SK-N-SH (cell line): ENCODE data around the gene TOPAZ1. TPM values are rescaled to one million over a fixed set of nuclear protein-coding genes. Genes with fewer than 3 reads are reported as not detected.

Experiments used
- CTCF ChIA-PET: fragments of 300-600, 350-600 bp; formaldehyde crosslinking; extraction: SDS; loops from one replicate; lab custom pipeline; 2021; lab: Yijun Ruan, JAX
- POLR2A ChIA-PET: fragments of 350-600 bp; sonication (Branson Sonifier 250); formaldehyde crosslinking; extraction: SDS; loops from one replicate; lab custom pipeline; 2020; ENCODE audit warnings: antibody characterized with exemption, inconsistent platforms; lab: Yijun Ruan, JAX
- DNase-seq: peaks from one replicate; pipeline ENCODE4 v3.0.0; 2012
- H2AFZ ChIP-seq: fragments of 200-600 bp; sonication (generic); 2 replicates; pipeline ENCODE4 v1.8.1; 2016; ENCODE audit warnings: antibody characterized with exemption, mild to moderate bottlenecking, low read depth
- H3F3A ChIP-seq: fragments of 200-600 bp; sonication (generic); replicated peaks from 2 replicates; pipeline ENCODE3; 2016; ENCODE audit warnings: antibody characterized with exemption, mild to moderate bottlenecking; ENCODE audit not compliant: insufficient read depth
- H3K27ac ChIP-seq, 2 experiments: fragments of 200-500 bp in 1 of 2; fragments of 200-600 bp in 1 of 2; sonication (Bioruptor generic) in 1 of 2; sonication (generic), shearing (Covaris generic) in 1 of 2; 2 replicates each; pipeline versions ENCODE4 v1.5.1 to v1.6.1; 2014 to 2016; ENCODE audit warnings: low read depth in 2 of 2, inconsistent platforms in 1 of 2, low read length in 1 of 2, mild to moderate bottlenecking in 1 of 2, mixed read lengths in 1 of 2
- H3K27me3 ChIP-seq: fragments of 200-600 bp; sonication (generic), shearing (Covaris generic); 2 replicates; pipeline ENCODE4 v1.6.1; 2016; ENCODE audit warnings: mixed run types; ENCODE audit not compliant: insufficient read depth
- H3K36me3 ChIP-seq, 2 experiments: fragments of 200-500 bp in 1 of 2; fragments of 200-600 bp in 1 of 2; sonication (Bioruptor generic) in 1 of 2; sonication (generic) in 1 of 2; replicated peaks in 1 of 2; 2 replicates each; pipeline versions ENCODE3 to v1.5.1; 2014 to 2016; ENCODE audit warnings: low read length in 1 of 2, mild to moderate bottlenecking in 1 of 2; ENCODE audit not compliant: insufficient read depth in 2 of 2, control insufficient read depth in 1 of 2
- H3K4me1 ChIP-seq, 2 experiments: fragments of 200-500 bp in 1 of 2; fragments of 200-600 bp in 1 of 2; sonication (Bioruptor generic) in 1 of 2; sonication (generic), shearing (Covaris generic) in 1 of 2; 2 replicates each; pipeline versions ENCODE4 v1.5.1 to v1.6.1; 2014 to 2016; ENCODE audit warnings: low read depth in 1 of 2, low read length in 1 of 2, mixed run types in 1 of 2; ENCODE audit not compliant: insufficient read depth in 2 of 2, control insufficient read depth in 1 of 2
- H3K4me2 ChIP-seq: fragments of 200-600 bp; sonication (generic), shearing (Covaris generic); 2 replicates; pipeline ENCODE4 v1.6.1; 2017; ENCODE audit warnings: mixed run types
- H3K4me3 ChIP-seq, 2 experiments: fragments of 200-500 bp in 1 of 2; fragments of 200-600 bp in 1 of 2; sonication (Bioruptor generic) in 1 of 2; sonication (generic), shearing (Covaris generic) in 1 of 2; 2 replicates each; pipeline versions ENCODE4 v1.5.1 to v1.8.1; 2014 to 2016; ENCODE audit warnings: low read depth in 2 of 2, inconsistent platforms in 1 of 2, low read length in 1 of 2, mild to moderate bottlenecking in 1 of 2, mixed read lengths in 1 of 2, moderate library complexity in 1 of 2
- H3K79me2 ChIP-seq: fragments of 200-600 bp; sonication (generic); 2 replicates; pipeline ENCODE4 v1.8.1; 2017; ENCODE audit warnings: mild to moderate bottlenecking; ENCODE audit not compliant: insufficient read depth
- H3K9ac ChIP-seq: fragments of 200-600 bp; sonication (generic); 2 replicates; pipeline ENCODE4 v1.6.1; 2017; ENCODE audit warnings: mixed run types
- H3K9me2 ChIP-seq: fragments of 200-600 bp; sonication (generic); 2 replicates; pipeline ENCODE4 v1.6.1; 2017; ENCODE audit warnings: mixed run types
- H3K9me3 ChIP-seq: fragments of 200-600 bp; sonication (generic); 2 replicates; pipeline ENCODE4 v1.6.1; 2017; ENCODE audit warnings: mixed run types, mild to moderate bottlenecking, moderate library complexity
- H4K20me1 ChIP-seq: fragments of 200-600 bp; sonication (generic); 2 replicates; pipeline ENCODE4 v1.6.1; 2017; ENCODE audit warnings: mild to moderate bottlenecking, mixed run types; ENCODE audit not compliant: insufficient read depth
- CHD2 ChIP-seq: fragments of 150-350 bp; IDR thresholded peaks from 2 replicates; pipeline ENCODE4 v1.6.1; 2018; ENCODE audit warnings: low read length; ENCODE audit not compliant: partially characterized antibody
- ELF1 ChIP-seq: IDR thresholded peaks from 2 replicates; pipeline ENCODE4 v1.4.0; 2012
- FOXM1 ChIP-seq: IDR thresholded peaks from 2 replicates; pipeline ENCODE4 v1.4.0; 2012; ENCODE audit warnings: low read depth, mild to moderate bottlenecking
- GABPA ChIP-seq: IDR thresholded peaks from 2 replicates; pipeline ENCODE4 v1.4.0; 2012; ENCODE audit warnings: low read depth, mild to moderate bottlenecking
- IRF3 ChIP-seq: fragments of 150-350 bp; IDR thresholded peaks from 2 replicates; pipeline ENCODE4 v1.6.1; 2016; ENCODE audit warnings: mild to moderate bottlenecking, low read depth, low read length
- JUND ChIP-seq: IDR thresholded peaks from 2 replicates; pipeline ENCODE4 v1.4.0; 2012
- MAX ChIP-seq: IDR thresholded peaks from 2 replicates; pipeline ENCODE4 v1.4.0; 2012; ENCODE audit warnings: low read depth
- MXI1 ChIP-seq: IDR thresholded peaks from 2 replicates; pipeline ENCODE4 v1.6.1; 2012; ENCODE audit warnings: mild to moderate bottlenecking, low read depth, low read length, improper control_type of control experiment
- NRF1 ChIP-seq: IDR thresholded peaks from 2 replicates; pipeline ENCODE4 v1.6.1; 2012; ENCODE audit warnings: low read depth, mild to moderate bottlenecking, low read length
- POLR2AphosphoS5 ChIP-seq: IDR thresholded peaks from 2 replicates; pipeline ENCODE4 v1.6.1; 2012; ENCODE audit warnings: low read depth, low read length
- RAD21 ChIP-seq: IDR thresholded peaks from 2 replicates; pipeline ENCODE4 v1.6.1; 2012; ENCODE audit warnings: mild to moderate bottlenecking, low read length
- RCOR1 ChIP-seq: fragments of 150-350 bp; IDR thresholded peaks from 2 replicates; pipeline ENCODE4 v1.6.1; 2017; ENCODE audit warnings: antibody characterized with exemption, low read length
- RFX5 ChIP-seq: IDR thresholded peaks from 2 replicates; pipeline ENCODE4 v1.6.1; 2012; ENCODE audit warnings: mild to moderate bottlenecking, improper control_type of control experiment, low read length
- RXRA ChIP-seq: IDR thresholded peaks from 2 replicates; pipeline ENCODE4 v1.4.0; 2012; ENCODE audit warnings: low read depth, mild to moderate bottlenecking, borderline replicate concordance
- SIN3A ChIP-seq: IDR thresholded peaks from 2 replicates; pipeline ENCODE4 v1.6.1; 2012; ENCODE audit warnings: low read depth, mild to moderate bottlenecking, low read length, moderate library complexity, borderline replicate concordance
- SMC3 ChIP-seq: IDR thresholded peaks from 2 replicates; pipeline ENCODE4 v1.6.1; 2012; ENCODE audit warnings: low read depth, low read length, improper control_type of control experiment
- TAF1 ChIP-seq: IDR thresholded peaks from 2 replicates; pipeline ENCODE4 v1.6.1; 2012; ENCODE audit warnings: low read depth, mild to moderate bottlenecking, low read length, moderate library complexity, borderline replicate concordance
- TCF12 ChIP-seq: IDR thresholded peaks from 2 replicates; pipeline ENCODE4 v1.4.0; 2012
- TEAD4 ChIP-seq: IDR thresholded peaks from 2 replicates; pipeline ENCODE4 v1.4.0; 2012; ENCODE audit warnings: mild to moderate bottlenecking, borderline replicate concordance; ENCODE audit not compliant: insufficient read depth
- WGBS: methylation state at CpG from one replicate; pipeline ENCODE4 v1.1.6; 2017; ENCODE audit warnings: low lambda C conversion rate; 5-methylcytosine and 5-hydroxymethylcytosine counted together
- polyA plus RNA-seq, 3 experiments: library from polyadenylated mRNA; depleted of rRNA; stranded (reverse); fragments of >200 nt; gene quantifications; 2 replicates each; pipeline ENCODE4 v1.2.3, GENCODE V29; 2012
- TF ChIP-seq, protein P1 (sequence below): IDR thresholded peaks from 2 replicates; pipeline ENCODE4 v1.6.1; 2012; ENCODE audit warnings: mild to moderate bottlenecking, low read depth, low read length, moderate library complexity
- TF ChIP-seq, protein P2 (sequence below): IDR thresholded peaks from 2 replicates; pipeline ENCODE4; 2012

TOPAZ1 gene
- polyA plus RNA-seq, 1 of the 3 experiments (the other 2 are of a cell fraction), result not detected

- WGBS, result 78% methylated on average over 1 of the region's 1 CpG
- POLR2A ChIA-PET, result no interaction called here
- no peaks in the 10 kb centered on the region for H3F3A ChIP-seq
Observed at GRCh38 chr3:44259404-44259803, 17.7 kb downstream of the TOPAZ1 start.

GRCh38 chr3:44264146-44264545 is 22.5 kb downstream of the TOPAZ1 start:
- no peak for DNase-seq
- Histone ChIP-seq H3K27ac (no peak overlapping the region), H3K27me3 (no peaks in the 10 kb centered on the region), H3K79me2 (no peaks in the 10 kb centered on the region), H3F3A (no peaks in the 10 kb centered on the region), H3K9me3 (no peaks in the 10 kb centered on the region), H3K36me3 (no peaks in the 10 kb centered on the region), H3K4me1 (no peaks in the 10 kb centered on the region), H3K9me2 (no peaks in the 10 kb centered on the region), H4K20me1 (no peaks in the 10 kb centered on the region), H3K9ac (no peak overlapping the region)
- WGBS, result 52% methylated on average over 1 of the region's 1 CpG
- POLR2A ChIA-PET, result no interaction called here
- TF ChIP-seq TEAD4 (no peak), GABPA (no peak), MXI1 (no peak), IRF3 (no peak), RAD21 (no peak), RXRA (no peak), JUND (no peak), TCF12 (no peak), MAX (no peak)
- TF ChIP-seq, protein P1, sequence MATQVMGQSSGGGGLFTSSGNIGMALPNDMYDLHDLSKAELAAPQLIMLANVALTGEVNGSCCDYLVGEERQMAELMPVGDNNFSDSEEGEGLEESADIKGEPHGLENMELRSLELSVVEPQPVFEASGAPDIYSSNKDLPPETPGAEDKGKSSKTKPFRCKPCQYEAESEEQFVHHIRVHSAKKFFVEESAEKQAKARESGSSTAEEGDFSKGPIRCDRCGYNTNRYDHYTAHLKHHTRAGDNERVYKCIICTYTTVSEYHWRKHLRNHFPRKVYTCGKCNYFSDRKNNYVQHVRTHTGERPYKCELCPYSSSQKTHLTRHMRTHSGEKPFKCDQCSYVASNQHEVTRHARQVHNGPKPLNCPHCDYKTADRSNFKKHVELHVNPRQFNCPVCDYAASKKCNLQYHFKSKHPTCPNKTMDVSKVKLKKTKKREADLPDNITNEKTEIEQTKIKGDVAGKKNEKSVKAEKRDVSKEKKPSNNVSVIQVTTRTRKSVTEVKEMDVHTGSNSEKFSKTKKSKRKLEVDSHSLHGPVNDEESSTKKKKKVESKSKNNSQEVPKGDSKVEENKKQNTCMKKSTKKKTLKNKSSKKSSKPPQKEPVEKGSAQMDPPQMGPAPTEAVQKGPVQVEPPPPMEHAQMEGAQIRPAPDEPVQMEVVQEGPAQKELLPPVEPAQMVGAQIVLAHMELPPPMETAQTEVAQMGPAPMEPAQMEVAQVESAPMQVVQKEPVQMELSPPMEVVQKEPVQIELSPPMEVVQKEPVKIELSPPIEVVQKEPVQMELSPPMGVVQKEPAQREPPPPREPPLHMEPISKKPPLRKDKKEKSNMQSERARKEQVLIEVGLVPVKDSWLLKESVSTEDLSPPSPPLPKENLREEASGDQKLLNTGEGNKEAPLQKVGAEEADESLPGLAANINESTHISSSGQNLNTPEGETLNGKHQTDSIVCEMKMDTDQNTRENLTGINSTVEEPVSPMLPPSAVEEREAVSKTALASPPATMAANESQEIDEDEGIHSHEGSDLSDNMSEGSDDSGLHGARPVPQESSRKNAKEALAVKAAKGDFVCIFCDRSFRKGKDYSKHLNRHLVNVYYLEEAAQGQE, result no peak
- TF ChIP-seq, all 33 proteins: peak for 0
- no peak overlapping the region for H3K4me3 ChIP-seq
- H3K4me2 ChIP-seq, result no peak overlapping the region
- CTCF ChIA-PET, result no interaction called here
- no peak overlapping the region for H2AFZ ChIP-seq

More at GRCh38 chr3:44259404-44259803, 17.7 kb downstream of the TOPAZ1 start:
- H3K9ac ChIP-seq, result no peak overlapping the region
- no peaks in the 10 kb centered on the region for H3K79me2 ChIP-seq
- no peaks in the 10 kb centered on the region for H3K4me1 ChIP-seq
- H3K36me3 ChIP-seq, result no peaks in the 10 kb centered on the region
- no peak for DNase-seq
- CTCF ChIA-PET, result no interaction called here
- no peaks in the 10 kb centered on the region for H4K20me1 ChIP-seq
- no peak overlapping the region for H3K4me2 ChIP-seq
- TF ChIP-seq NRF1 (no peak), GABPA (no peak), TAF1 (no peak), RAD21 (no peak), SIN3A (no peak), POLR2AphosphoS5 (no peak), SMC3 (no peak), RFX5 (no peak), CHD2 (no peak), FOXM1 (no peak), ELF1 (no peak), TEAD4 (no peak), RCOR1 (no peak), JUND (no peak)
- TF ChIP-seq, protein P2, sequence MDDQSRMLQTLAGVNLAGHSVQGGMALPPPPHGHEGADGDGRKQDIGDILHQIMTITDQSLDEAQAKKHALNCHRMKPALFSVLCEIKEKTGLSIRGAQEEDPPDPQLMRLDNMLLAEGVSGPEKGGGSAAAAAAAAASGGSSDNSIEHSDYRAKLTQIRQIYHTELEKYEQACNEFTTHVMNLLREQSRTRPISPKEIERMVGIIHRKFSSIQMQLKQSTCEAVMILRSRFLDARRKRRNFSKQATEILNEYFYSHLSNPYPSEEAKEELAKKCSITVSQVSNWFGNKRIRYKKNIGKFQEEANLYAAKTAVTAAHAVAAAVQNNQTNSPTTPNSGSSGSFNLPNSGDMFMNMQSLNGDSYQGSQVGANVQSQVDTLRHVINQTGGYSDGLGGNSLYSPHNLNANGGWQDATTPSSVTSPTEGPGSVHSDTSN, result no peak
- H3K27me3 ChIP-seq, result no peaks in the 10 kb centered on the region
- H2AFZ ChIP-seq, result no peak overlapping the region
- no peaks in the 10 kb centered on the region for H3K9me3 ChIP-seq
- no peak overlapping the region for H3K4me3 ChIP-seq
- H3K9me2 ChIP-seq, result no peaks in the 10 kb centered on the region
- H3K27ac ChIP-seq, result no peak overlapping the region
